ENCODE data around the gene SBK2. TPM values are rescaled to one million over a fixed set of nuclear protein-coding genes. Genes with fewer than 3 reads are reported as not detected.

SBK2 gene
- total RNA-seq, 1 donor from 2014 or later = not detected

- TF ChIP-seq CTCF (IDR thresholded peaks at IDR 0.05) = no peak
- H3K27ac Mint-ChIP-seq (ENCODE audit: unreplicated experiment) = peak overlapping the region; percentile 92
- peaks cover 49% of the 10 kb centered on the region for H3K4me1 Mint-ChIP-seq (ENCODE audit: unreplicated experiment)
- no peak for DNase-seq (ENCODE audit: extremely low spot score, unreplicated experiment)
- H3K4me3 Mint-ChIP-seq (ENCODE audit: unreplicated experiment) = peak overlapping the region; percentile 16
- no peaks in the 10 kb centered on the region for H3K36me3 Mint-ChIP-seq (ENCODE audit: unreplicated experiment)
- no peaks in the 10 kb centered on the region for H3K27me3 Mint-ChIP-seq (ENCODE audit: unreplicated experiment)
- H3K9me3 Mint-ChIP-seq (ENCODE audit: unreplicated experiment) = no peaks in the 10 kb centered on the region
These were observed 15.7 kb upstream of the SBK2 start for GRCh38 chr19:55552620-55553019.

- DNase-seq (ENCODE audit: extremely low spot score, unreplicated experiment) = no peak
- Mint-ChIP-seq H3K36me3 (ENCODE audit: unreplicated experiment) (no peaks in the 10 kb centered on the region), H3K27me3 (ENCODE audit: unreplicated experiment) (no peaks in the 10 kb centered on the region), H3K4me1 (ENCODE audit: unreplicated experiment) (peaks cover 54% of the 10 kb centered on the region), H3K27ac (ENCODE audit: unreplicated experiment) (peak overlapping the region; percentile 92), H3K9me3 (ENCODE audit: unreplicated experiment) (no peaks in the 10 kb centered on the region), H3K4me3 (ENCODE audit: unreplicated experiment) (peak overlapping the region; percentile 42)
- TF ChIP-seq CTCF (IDR thresholded peaks at IDR 0.05) = no peak
These were observed 15.3 kb upstream of the SBK2 start for GRCh38 chr19:55552206-55552605.

- Mint-ChIP-seq H3K27me3 (ENCODE audit: unreplicated experiment) (no peaks in the 10 kb centered on the region), H3K4me3 (ENCODE audit: unreplicated experiment) (peak overlapping the region; percentile 32), H3K9me3 (ENCODE audit: unreplicated experiment) (no peaks in the 10 kb centered on the region), H3K27ac (ENCODE audit: unreplicated experiment) (peak overlapping the region; percentile 91), H3K36me3 (ENCODE audit: unreplicated experiment) (no peaks in the 10 kb centered on the region), H3K4me1 (ENCODE audit: unreplicated experiment) (peaks cover 70% of the 10 kb centered on the region)
- DNase-seq (ENCODE audit: extremely low spot score, unreplicated experiment) = no peak
- no peak for TF ChIP-seq CTCF (IDR thresholded peaks at IDR 0.05)
These were observed 13.4 kb upstream of the SBK2 start for GRCh38 chr19:55550321-55550650.

GRCh38 chr19:55549500-55550320, 12.8 kb upstream of the SBK2 start:
- no peak for TF ChIP-seq CTCF (IDR thresholded peaks at IDR 0.05)
- Mint-ChIP-seq H3K4me1 (ENCODE audit: unreplicated experiment) (peaks cover 72% of the 10 kb centered on the region), H3K36me3 (ENCODE audit: unreplicated experiment) (no peaks in the 10 kb centered on the region), H3K27me3 (ENCODE audit: unreplicated experiment) (no peaks in the 10 kb centered on the region), H3K27ac (ENCODE audit: unreplicated experiment) (peak overlapping the region; percentile 91), H3K4me3 (ENCODE audit: unreplicated experiment) (peak overlapping the region; percentile 32), H3K9me3 (ENCODE audit: unreplicated experiment) (no peaks in the 10 kb centered on the region)
- no peak for DNase-seq (ENCODE audit: extremely low spot score, unreplicated experiment)

- H3K9me3 Mint-ChIP-seq (ENCODE audit: unreplicated experiment) = peaks cover under 1% of the 10 kb centered on the region
These were observed 10.1 kb upstream of the SBK2 start for GRCh38 chr19:55546822-55547614.

More at GRCh38 chr19:55546822-55547614, 10.1 kb upstream of the SBK2 start:
- Mint-ChIP-seq H3K27ac (ENCODE audit: unreplicated experiment) (peak overlapping the region; percentile 88), H3K36me3 (ENCODE audit: unreplicated experiment) (no peaks in the 10 kb centered on the region), H3K4me3 (ENCODE audit: unreplicated experiment) (no peak overlapping the region), H3K4me1 (ENCODE audit: unreplicated experiment) (peaks cover 48% of the 10 kb centered on the region), H3K27me3 (ENCODE audit: unreplicated experiment) (peaks cover 2% of the 10 kb centered on the region)
- DNase-seq (ENCODE audit: extremely low spot score, unreplicated experiment) = no peak
- no peak for TF ChIP-seq CTCF (IDR thresholded peaks at IDR 0.05)
